AG09319 (cell line): ENCODE results near the gene PML.

Experiments
- DNase-seq: peaks from one replicate; pipeline ENCODE4 v3.0.0-alpha.2; 2010; ENCODE audit warnings: low read depth; ENCODE audit errors: extremely low read depth
- CTCF ChIP-seq: IDR thresholded peaks from 2 replicates; pipeline ENCODE4 v1.5.1; 2011; ENCODE audit warnings: low read depth, mild to moderate bottlenecking, inconsistent platforms, low read length, moderate library complexity

PML gene

GRCh38 chr15:73994413-73994883 is at the start of gene PML:
PML (plus strand) TSS chr15:73994716; CDS start chr15:73994813, 97 bp downstream.
- TF ChIP-seq CTCF: no peak

GRCh38 chr15:73945130-73945508 is 49.4 kb upstream of the PML start:
- no peak for DNase-seq
- TF ChIP-seq CTCF: no peak

More at GRCh38 chr15:73994413-73994883, at the start of gene PML:
- peak; percentile 79 for DNase-seq

GRCh38 chr15:73946046-73946721 is 48.3 kb upstream of the PML start:
- no peak for TF ChIP-seq CTCF

GRCh38 chr15:73946795-73947370 is 47.6 kb upstream of the PML start:
- TF ChIP-seq CTCF: no peak
- no peak for DNase-seq

More at GRCh38 chr15:73946046-73946721, 48.3 kb upstream of the PML start:
- no peak for DNase-seq

GRCh38 chr15:73947651-73948050 is 46.9 kb upstream of the PML start:
- DNase-seq: no peak
- no peak for TF ChIP-seq CTCF

GRCh38 chr15:73948396-73948795 is 46.1 kb upstream of the PML start:
- no peak for DNase-seq

More at GRCh38 chr15:73948396-73948795, 46.1 kb upstream of the PML start:
- no peak for TF ChIP-seq CTCF
